Measurements from ENCODE around the gene RETREG1. TPM values are rescaled to one million over a fixed set of nuclear protein-coding genes. Genes with fewer than 3 reads are reported as not detected.

Gene RETREG1
- total and polyA plus RNA-seq, 2 of the 13 experiments (the other 11 are each of a cell fraction or from before 2014, with no cell fraction given): 0.07 TPM; not detected in 1

- Histone ChIP-seq H3K27ac (ENCODE audit: extremely low read length, insufficient read depth, low read length) (no peak overlapping the region), H3K4me1 (ENCODE audit: insufficient read depth, low read length) (no peaks in the 10 kb centered on the region), H3K4me3 (replicated peaks in 1 of 3; ENCODE audit: insufficient read depth in 1 of 3, low read depth in 2 of 3, low read length in 3 of 3) (no peak overlapping the region), H3K36me3 (replicated peaks in 1 of 2; ENCODE audit: control insufficient read depth in 1 of 2, insufficient read depth in 2 of 2, low read length in 2 of 2) (no peaks in the 10 kb centered on the region), H4K20me1 (ENCODE audit: insufficient read depth, low read length) (no peaks in the 10 kb centered on the region), H2AFZ (ENCODE audit: low read length) (no peak overlapping the region), H3K27me3 (ENCODE audit: control insufficient read depth in 1 of 2, insufficient read depth in 2 of 2, low read length in 2 of 2) (peaks cover 0 to 7% of the 10 kb centered on the region in 2 experiments; a peak in 1 of 5 replicates), H3K9ac (ENCODE audit: insufficient read depth, low read depth, low read length) (no peak overlapping the region), H3K4me2 (ENCODE audit: low read depth, low read length) (no peak overlapping the region), H3K9me3 (ENCODE audit: low read length) (no peaks in the 10 kb centered on the region), H3K79me2 (ENCODE audit: insufficient read depth, low read length) (no peaks in the 10 kb centered on the region)
- BruUV-seq (replicated peaks): no TSS peak
- ChIA-PET CTCF (ENCODE audit: low intra/inter-chr PET ratio, low total read pairs) (no interaction called here), POLR2A (no interaction called here)
- no peak for ATAC-seq
- 20% methylated on average over 4 of the region's 4 CpGs for WGBS (ENCODE audit: low lambda C conversion rate)
- in situ Hi-C loops (cut with HindIII; ENCODE audit: extremely low pct_ligation_motif_present, low pct_unique_long_range_greater_than_20kb): no loop called here
- no peak for FAIRE-seq
- intact Hi-C loops (cut with micrococcal nuclease; ENCODE audit: unreplicated experiment): no loop called here
- DNase-seq (ENCODE audit: low spot score): no peak
- TF ChIP-seq IRF9 (CRISPR knock-in tag; IDR thresholded peaks at IDR 0.05; ENCODE audit: borderline replicate concordance): no peak
- TF ChIP-seq, protein P1, sequence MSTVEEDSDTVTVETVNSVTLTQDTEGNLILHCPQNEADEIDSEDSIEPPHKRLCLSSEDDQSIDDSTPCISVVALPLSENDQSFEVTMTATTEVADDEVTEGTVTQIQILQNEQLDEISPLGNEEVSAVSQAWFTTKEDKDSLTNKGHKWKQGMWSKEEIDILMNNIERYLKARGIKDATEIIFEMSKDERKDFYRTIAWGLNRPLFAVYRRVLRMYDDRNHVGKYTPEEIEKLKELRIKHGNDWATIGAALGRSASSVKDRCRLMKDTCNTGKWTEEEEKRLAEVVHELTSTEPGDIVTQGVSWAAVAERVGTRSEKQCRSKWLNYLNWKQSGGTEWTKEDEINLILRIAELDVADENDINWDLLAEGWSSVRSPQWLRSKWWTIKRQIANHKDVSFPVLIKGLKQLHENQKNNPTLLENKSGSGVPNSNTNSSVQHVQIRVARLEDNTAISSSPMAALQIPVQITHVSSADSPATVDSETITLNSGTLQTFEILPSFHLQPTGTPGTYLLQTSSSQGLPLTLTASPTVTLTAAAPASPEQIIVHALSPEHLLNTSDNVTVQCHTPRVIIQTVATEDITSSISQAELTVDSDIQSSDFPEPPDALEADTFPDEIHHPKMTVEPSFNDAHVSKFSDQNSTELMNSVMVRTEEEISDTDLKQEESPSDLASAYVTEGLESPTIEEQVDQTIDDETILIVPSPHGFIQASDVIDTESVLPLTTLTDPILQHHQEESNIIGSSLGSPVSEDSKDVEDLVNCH (CRISPR knock-in tag; IDR thresholded peaks at IDR 0.05): no peak
- no peak for TF ChIP-seq KDM5B (CRISPR knock-in tag; IDR thresholded peaks at IDR 0.05; ENCODE audit: borderline replicate concordance)
- no peak for TF ChIP-seq NONO (IDR thresholded peaks at IDR 0.05)
- no peak for TF ChIP-seq NONO (CRISPR knock-in tag; conservative IDR thresholded peaks at IDR 0.05)
- TF ChIP-seq, protein P2, sequence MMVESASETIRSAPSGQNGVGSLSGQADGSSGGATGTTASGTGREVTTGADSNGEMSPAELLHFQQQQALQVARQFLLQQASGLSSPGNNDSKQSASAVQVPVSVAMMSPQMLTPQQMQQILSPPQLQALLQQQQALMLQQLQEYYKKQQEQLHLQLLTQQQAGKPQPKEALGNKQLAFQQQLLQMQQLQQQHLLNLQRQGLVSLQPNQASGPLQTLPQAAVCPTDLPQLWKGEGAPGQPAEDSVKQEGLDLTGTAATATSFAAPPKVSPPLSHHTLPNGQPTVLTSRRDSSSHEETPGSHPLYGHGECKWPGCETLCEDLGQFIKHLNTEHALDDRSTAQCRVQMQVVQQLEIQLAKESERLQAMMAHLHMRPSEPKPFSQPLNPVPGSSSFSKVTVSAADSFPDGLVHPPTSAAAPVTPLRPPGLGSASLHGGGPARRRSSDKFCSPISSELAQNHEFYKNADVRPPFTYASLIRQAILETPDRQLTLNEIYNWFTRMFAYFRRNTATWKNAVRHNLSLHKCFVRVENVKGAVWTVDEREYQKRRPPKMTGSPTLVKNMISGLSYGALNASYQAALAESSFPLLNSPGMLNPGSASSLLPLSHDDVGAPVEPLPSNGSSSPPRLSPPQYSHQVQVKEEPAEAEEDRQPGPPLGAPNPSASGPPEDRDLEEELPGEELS (CRISPR knock-in tag; IDR thresholded peaks at IDR 0.05): no peak
- no peak for TF ChIP-seq MYC (CRISPR knock-in tag; IDR thresholded peaks at IDR 0.05; ENCODE audit: borderline replicate concordance)
- no peak for TF ChIP-seq CBX5 (CRISPR knock-in tag; IDR thresholded peaks at IDR 0.05; ENCODE audit: borderline replicate concordance)
- no peak for TF ChIP-seq TCF7 (IDR thresholded peaks at IDR 0.05; ENCODE audit: low read depth)
- TF ChIP-seq TFAP4 (IDR thresholded peaks at IDR 0.05; ENCODE audit: borderline replicate concordance, low read depth): no peak
- TF ChIP-seq SSRP1 (CRISPR knock-in tag; IDR thresholded peaks at IDR 0.05): no peak
- no peak for TF ChIP-seq PRPF4 (IDR thresholded peaks at IDR 0.05; ENCODE audit: low read depth, low read length, poor library complexity, severe bottlenecking)
- TF ChIP-seq ZIK1 (CRISPR knock-in tag; IDR thresholded peaks at IDR 0.05; ENCODE audit: borderline replicate concordance, low read depth): no peak
- TF ChIP-seq SMYD3 (CRISPR knock-in tag; IDR thresholded peaks at IDR 0.05): no peak
- no peak for TF ChIP-seq REST (IDR thresholded peaks at IDR 0.05; ENCODE audit: borderline replicate concordance in 1 of 2, low read depth in 1 of 2, low read length in 2 of 2)
- no peak for TF ChIP-seq SMAD9 (CRISPR knock-in tag; IDR thresholded peaks at IDR 0.05)
These were observed 188.4 kb downstream of the RETREG1 start for GRCh38 chr5:16428359-16428758.

All from HepG2 (cell line).